IPS DF 19.7 (cell line): ENCODE measurements around the gene RRP1B.

Experiments used
- DNase-seq: peaks from one replicate; pipeline ENCODE4 v3.0.0-alpha.2; 2013; ENCODE audit warnings: low read depth, low spot score

RRP1B gene

GRCh38 chr21:43741423-43742096 is 82.2 kb downstream of the RRP1B start:
- DNase-seq = no peak

GRCh38 chr21:43743947-43744346 is 84.6 kb downstream of the RRP1B start:
- DNase-seq = no peak

- no peak for DNase-seq
These were observed 85.4 kb downstream of the RRP1B start for GRCh38 chr21:43744725-43745124.
